Measurements from ENCODE around the gene BROX.

The BROX gene

DNA sequence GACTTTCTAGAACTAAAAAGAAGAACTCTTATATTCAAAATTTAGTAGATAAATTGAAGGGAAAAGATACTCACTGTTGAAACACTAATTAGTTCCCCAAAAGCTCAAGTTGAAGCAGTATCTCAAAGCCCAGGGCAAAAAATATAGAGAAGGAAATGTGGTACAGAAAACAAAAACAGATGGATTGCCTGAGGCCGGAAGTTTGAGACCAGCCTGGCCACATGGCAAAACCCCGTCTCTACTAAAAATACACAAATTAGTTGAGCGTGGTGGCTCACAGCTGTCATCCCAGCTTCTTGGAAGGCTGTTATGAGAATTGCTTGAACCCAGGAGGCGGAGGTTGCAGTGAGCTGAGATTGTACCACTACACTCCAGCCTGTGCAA is 60.6 kb downstream of the BROX start:
- DNase-seq (ENCODE audit: extremely low read depth in 1 of 2, low read depth in 1 of 2) = no peak

DNA sequence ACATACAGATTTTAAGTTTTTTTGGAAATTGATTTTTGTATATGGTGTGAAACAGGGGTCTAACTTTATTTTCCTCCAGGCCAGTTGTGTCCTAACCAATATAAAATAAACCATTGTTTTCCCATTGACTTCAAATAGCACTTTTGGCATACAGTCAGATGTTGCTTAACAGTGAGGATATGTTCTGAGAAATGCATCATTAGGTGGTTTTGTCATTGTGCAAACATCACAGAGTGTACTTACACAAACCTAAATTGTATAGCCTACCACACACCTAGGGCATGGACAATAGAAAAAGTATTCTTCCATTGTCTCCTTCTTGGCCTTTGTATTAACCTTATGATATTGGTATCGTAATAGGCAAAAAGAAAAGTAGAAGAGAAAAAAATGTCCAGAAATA is 65.1 kb downstream of the BROX start:
- DNase-seq (ENCODE audit: extremely low read depth in 1 of 2, low read depth in 1 of 2) = no peak

DNA sequence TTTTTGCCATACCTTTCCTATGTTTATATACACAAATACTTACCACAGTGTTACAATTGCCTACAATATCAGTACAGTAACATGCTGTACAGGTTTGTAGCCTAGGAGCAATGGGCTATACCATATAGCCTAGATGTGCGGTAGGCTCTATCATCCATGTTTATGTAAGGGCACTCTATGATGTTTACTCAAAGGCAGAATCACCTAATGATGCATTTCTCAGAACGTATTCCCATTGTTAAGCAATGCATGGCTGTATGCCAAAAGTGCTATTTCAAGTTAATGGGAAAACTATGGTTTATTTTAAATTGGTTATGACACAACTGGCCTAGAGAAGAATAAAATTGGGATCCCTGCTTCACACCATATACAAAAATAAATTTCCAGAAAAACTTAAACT is 65.6 kb downstream of the BROX start:
- no peak for DNase-seq (ENCODE audit: extremely low read depth in 1 of 2, low read depth in 1 of 2)

GRCh38 chr1:222781251-222781650 is 68.9 kb downstream of the BROX start:
- DNase-seq (ENCODE audit: extremely low read depth in 1 of 2, low read depth in 1 of 2) = no peak

DNA sequence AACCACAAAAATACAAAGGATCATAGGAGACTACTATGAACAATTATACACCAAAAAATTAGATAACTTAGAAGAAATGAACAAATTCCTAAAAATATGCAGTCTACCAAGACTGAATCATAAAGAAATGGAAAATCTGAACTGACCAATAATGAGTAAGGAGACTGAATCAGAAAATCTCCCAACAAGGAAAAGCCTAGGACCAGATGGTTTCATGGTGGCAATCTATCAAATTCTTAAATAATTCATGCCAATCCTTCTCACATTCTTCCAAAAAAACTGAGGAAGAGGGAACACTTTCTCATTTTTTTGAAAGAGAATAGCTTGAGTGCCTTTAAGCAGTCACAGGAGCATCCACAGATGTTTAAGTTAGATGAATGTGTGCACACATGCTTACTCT is 70.7 kb downstream of the BROX start:
- DNase-seq (ENCODE audit: extremely low read depth in 1 of 2, low read depth in 1 of 2) = no peak

GRCh38 chr1:222784371-222784770 is 72.0 kb downstream of the BROX start:
- no peak for DNase-seq (ENCODE audit: extremely low read depth in 1 of 2, low read depth in 1 of 2)

Measured in activated CD8-positive, alpha-beta memory T cell treated with anti-CD3 and anti-CD28 coated beads for 1 hour (primary cell).